ENCODE data around the gene EHMT2.

DNA sequence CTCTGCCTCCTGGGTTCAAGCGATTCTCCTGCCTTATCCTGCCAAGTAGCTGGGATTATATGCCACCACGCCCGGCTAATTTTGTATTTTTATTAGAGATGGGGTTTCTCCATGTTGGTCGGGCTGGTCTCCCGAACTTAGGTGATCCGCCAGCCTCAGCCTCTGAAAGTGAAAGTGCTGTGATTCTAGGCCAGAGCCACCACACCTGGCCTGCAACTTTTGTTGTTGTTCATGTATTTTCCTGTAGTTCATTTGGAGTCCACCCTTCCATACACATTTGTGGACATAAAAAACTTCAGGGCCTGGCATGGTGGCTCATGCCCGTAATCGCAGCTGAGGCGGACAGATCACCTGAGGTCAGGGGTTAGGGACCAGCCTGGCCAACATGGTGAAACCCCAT lies 55.4 kb downstream of the EHMT2 start:
- no peak for TF ChIP-seq CTCF (conservative IDR thresholded peaks at IDR 0.05)
- no peak for TF ChIP-seq ZFX (IDR thresholded peaks at IDR 0.05)

Data from C4-2B (cell line).